ENCODE data around the gene UBE2E2.

UBE2E2 gene

DNA sequence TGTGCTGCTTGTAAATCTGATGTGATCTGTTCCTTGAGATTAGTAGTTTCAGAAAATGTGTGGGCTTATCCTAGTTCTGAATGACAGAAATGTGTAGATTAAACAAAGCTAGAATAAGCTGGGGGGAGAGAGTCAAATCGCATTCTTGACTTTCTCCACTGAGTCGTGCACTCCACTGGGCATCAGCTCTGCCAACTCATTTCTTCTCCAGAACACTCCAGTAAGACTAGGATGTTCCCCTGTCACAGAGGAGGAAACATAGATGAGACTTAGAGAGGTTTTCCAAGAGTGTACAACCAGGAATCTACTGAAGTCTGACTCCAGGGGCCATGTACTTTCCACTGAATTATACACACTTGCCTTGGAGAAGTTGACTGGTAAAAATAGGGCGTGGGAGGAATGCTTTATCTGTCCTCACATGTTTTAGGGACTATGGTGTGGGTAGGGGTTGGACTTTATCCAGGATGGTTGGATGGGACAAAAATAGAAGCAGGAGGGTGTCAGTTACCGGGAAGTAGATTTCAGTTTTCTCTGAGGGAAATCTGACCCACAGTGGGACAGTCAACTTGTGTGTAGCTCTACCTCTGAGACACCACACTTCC lies 298.2 kb downstream of the UBE2E2 start:
- H3K4ac ChIP-seq (ENCODE audit: low read length), result no peak overlapping the region
- no peaks in the 10 kb centered on the region for H3K79me1 ChIP-seq (ENCODE audit: low read depth, low read length)
- H3K4me2 ChIP-seq (ENCODE audit: insufficient read depth, low read length, poor library complexity, severe bottlenecking), result no peak overlapping the region
- no peak overlapping the region for H2AFZ ChIP-seq (ENCODE audit: low read length)
- no peak overlapping the region for H2AK5ac ChIP-seq (ENCODE audit: low read depth, low read length)
- no peaks in the 10 kb centered on the region for H3K27me3 ChIP-seq (ENCODE audit: control insufficient read depth in 3 of 3, insufficient read depth in 3 of 3, low read depth in 1 of 3, low read length in 3 of 3)
- H3K18ac ChIP-seq (ENCODE audit: low read length), result no peak overlapping the region
- H3K9me3 ChIP-seq (replicated peaks in 1 of 2; ENCODE audit: control insufficient read depth in 2 of 2, insufficient read depth in 1 of 2, low read depth in 1 of 2, low read length in 2 of 2), result no peaks in the 10 kb centered on the region
- no peak overlapping the region for H2BK120ac ChIP-seq (ENCODE audit: low read depth, low read length)
- H3K36me3 ChIP-seq (replicated peaks in 1 of 2; ENCODE audit: control insufficient read depth in 2 of 2, insufficient read depth in 2 of 2, low read length in 2 of 2), result no peaks in the 10 kb centered on the region
- H2BK12ac ChIP-seq (ENCODE audit: low read length), result no peak overlapping the region
- no peak overlapping the region for H2BK5ac ChIP-seq (ENCODE audit: low read length)
- H3K4me3 ChIP-seq (ENCODE audit: low read length in 2 of 2), result no peak overlapping the region
- no peak for DNase-seq (ENCODE audit: low spot score)
- H4K91ac ChIP-seq (ENCODE audit: low read depth, low read length, poor library complexity), result no peak overlapping the region
- no peak overlapping the region for H3K23ac ChIP-seq (ENCODE audit: low read depth, low read length, poor library complexity)
- no peak overlapping the region for H3K27ac ChIP-seq (replicated peaks; ENCODE audit: low read length)
- no CpG with 5 or more reads among the region's 4 CpGs for WGBS, 2 donors (ENCODE audit: extremely low coverage in 2 of 2, insufficient read length in 2 of 2, insufficient replicate concordance in 1 of 2)
- no peak overlapping the region for H2BK15ac ChIP-seq (ENCODE audit: low read length)
- no peak overlapping the region for H3K9ac ChIP-seq (ENCODE audit: low read depth, low read length, poor library complexity)
- H4K8ac ChIP-seq (ENCODE audit: low read depth, low read length), result no peak overlapping the region
- peak overlapping the region; percentile 63 for H3K14ac ChIP-seq (ENCODE audit: low read length)
- H3K4me1 ChIP-seq (ENCODE audit: control insufficient read depth in 2 of 2, insufficient read depth in 1 of 2, low read depth in 1 of 2, low read length in 2 of 2), result no peaks in the 10 kb centered on the region

DNA sequence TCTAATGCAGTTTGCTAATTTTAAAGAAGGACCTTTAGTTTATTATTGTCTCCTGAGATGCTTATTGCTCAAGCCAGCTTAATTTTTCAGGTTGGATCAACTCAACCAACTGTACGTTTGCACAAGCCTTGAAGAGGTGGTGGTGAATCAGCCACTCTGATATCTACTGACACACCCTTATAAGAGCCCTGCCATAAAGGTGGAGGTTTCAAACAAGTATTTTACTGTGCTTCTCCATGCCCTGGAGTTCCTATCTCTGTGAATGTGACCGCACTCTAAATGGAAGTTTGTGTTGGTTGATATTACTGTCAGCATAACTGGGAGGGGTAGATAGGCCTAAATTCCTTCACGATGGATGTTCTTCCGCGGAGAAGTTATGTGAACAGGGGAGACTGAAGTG lies 305.3 kb downstream of the UBE2E2 start:
- no peak overlapping the region for H3K27ac ChIP-seq (replicated peaks; ENCODE audit: low read length)
- no peak overlapping the region for H3K14ac ChIP-seq (ENCODE audit: low read length)
- H3K36me3 ChIP-seq (replicated peaks in 1 of 2; ENCODE audit: control insufficient read depth in 2 of 2, insufficient read depth in 2 of 2, low read length in 2 of 2), result no peaks in the 10 kb centered on the region
- H2BK12ac ChIP-seq (ENCODE audit: low read length), result no peak overlapping the region
- H2BK15ac ChIP-seq (ENCODE audit: low read length), result no peak overlapping the region
- no peak overlapping the region for H2AK5ac ChIP-seq (ENCODE audit: low read depth, low read length)
- no peak overlapping the region for H3K4ac ChIP-seq (ENCODE audit: low read length)
- H4K91ac ChIP-seq (ENCODE audit: low read depth, low read length, poor library complexity), result no peak overlapping the region
- no peak overlapping the region for H2AFZ ChIP-seq (ENCODE audit: low read length)
- H3K4me1 ChIP-seq (ENCODE audit: control insufficient read depth in 2 of 2, insufficient read depth in 1 of 2, low read depth in 1 of 2, low read length in 2 of 2), result no peaks in the 10 kb centered on the region
- no peak overlapping the region for H3K4me2 ChIP-seq (ENCODE audit: insufficient read depth, low read length, poor library complexity, severe bottlenecking)
- no peak for DNase-seq (ENCODE audit: low spot score)
- H3K79me1 ChIP-seq (ENCODE audit: low read depth, low read length), result no peaks in the 10 kb centered on the region
- WGBS, 2 donors (ENCODE audit: extremely low coverage in 2 of 2, insufficient read length in 2 of 2, insufficient replicate concordance in 1 of 2), result no CpG with 5 or more reads among the region's 5 CpGs
- H4K8ac ChIP-seq (ENCODE audit: low read depth, low read length), result no peak overlapping the region
- no peaks in the 10 kb centered on the region for H3K9me3 ChIP-seq (replicated peaks in 1 of 2; ENCODE audit: control insufficient read depth in 2 of 2, insufficient read depth in 1 of 2, low read depth in 1 of 2, low read length in 2 of 2)
- H3K27me3 ChIP-seq (ENCODE audit: control insufficient read depth in 3 of 3, insufficient read depth in 3 of 3, low read depth in 1 of 3, low read length in 3 of 3), result no peaks in the 10 kb centered on the region
- no peak overlapping the region for H2BK5ac ChIP-seq (ENCODE audit: low read length)
- H3K9ac ChIP-seq (ENCODE audit: low read depth, low read length, poor library complexity), result no peak overlapping the region
- no peak overlapping the region for H3K23ac ChIP-seq (ENCODE audit: low read depth, low read length, poor library complexity)
- no peak overlapping the region for H3K4me3 ChIP-seq (ENCODE audit: low read length in 2 of 2)
- no peak overlapping the region for H2BK120ac ChIP-seq (ENCODE audit: low read depth, low read length)
- H3K18ac ChIP-seq (ENCODE audit: low read length), result no peak overlapping the region

DNA sequence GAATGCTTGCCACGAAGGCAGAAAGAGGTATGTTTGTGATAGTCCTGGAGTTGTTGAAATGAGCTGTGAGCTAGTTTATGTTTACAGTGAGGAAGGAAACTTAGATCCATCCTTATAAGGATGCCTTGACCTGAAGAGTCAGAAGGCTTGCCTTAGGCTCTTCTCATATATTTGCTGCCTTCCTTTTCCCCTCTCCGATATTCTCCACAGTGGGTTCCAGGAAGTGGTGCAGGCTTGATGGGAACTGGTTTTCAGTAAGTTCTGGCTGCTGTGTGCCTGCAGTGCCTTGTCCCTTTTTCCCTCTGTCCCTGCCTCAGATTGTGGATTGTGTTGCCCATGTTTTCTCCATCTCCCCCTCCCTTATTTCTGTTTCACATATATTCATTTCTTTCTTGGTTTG lies 315.3 kb downstream of the UBE2E2 start:
- H2BK15ac ChIP-seq (ENCODE audit: low read length), result no peak overlapping the region
- no peak for DNase-seq (ENCODE audit: low spot score)
- H4K8ac ChIP-seq (ENCODE audit: low read depth, low read length), result no peak overlapping the region
- H3K18ac ChIP-seq (ENCODE audit: low read length), result no peak overlapping the region
- H3K4me2 ChIP-seq (ENCODE audit: insufficient read depth, low read length, poor library complexity, severe bottlenecking), result no peak overlapping the region
- H3K79me1 ChIP-seq (ENCODE audit: low read depth, low read length), result no peaks in the 10 kb centered on the region
- no peak overlapping the region for H4K91ac ChIP-seq (ENCODE audit: low read depth, low read length, poor library complexity)
- no CpG with 5 or more reads among the region's 2 CpGs for WGBS, 2 donors (ENCODE audit: extremely low coverage in 2 of 2, insufficient read length in 2 of 2, insufficient replicate concordance in 1 of 2)
- H3K4me1 ChIP-seq (ENCODE audit: control insufficient read depth in 2 of 2, insufficient read depth in 1 of 2, low read depth in 1 of 2, low read length in 2 of 2), result peaks cover 3 to 4% of the 10 kb centered on the region in 2 donors
- no peak overlapping the region for H3K27ac ChIP-seq (replicated peaks; ENCODE audit: low read length)
- no peaks in the 10 kb centered on the region for H3K27me3 ChIP-seq (ENCODE audit: control insufficient read depth in 3 of 3, insufficient read depth in 3 of 3, low read depth in 1 of 3, low read length in 3 of 3)
- H2AFZ ChIP-seq (ENCODE audit: low read length), result no peak overlapping the region
- no peaks in the 10 kb centered on the region for H3K9me3 ChIP-seq (replicated peaks in 1 of 2; ENCODE audit: control insufficient read depth in 2 of 2, insufficient read depth in 1 of 2, low read depth in 1 of 2, low read length in 2 of 2)
- no peak overlapping the region for H3K14ac ChIP-seq (ENCODE audit: low read length)
- no peaks in the 10 kb centered on the region for H3K36me3 ChIP-seq (replicated peaks in 1 of 2; ENCODE audit: control insufficient read depth in 2 of 2, insufficient read depth in 2 of 2, low read length in 2 of 2)
- H3K4me3 ChIP-seq (ENCODE audit: low read length in 2 of 2), result no peak overlapping the region
- H2BK120ac ChIP-seq (ENCODE audit: low read depth, low read length), result no peak overlapping the region
- H3K4ac ChIP-seq (ENCODE audit: low read length), result no peak overlapping the region
- no peak overlapping the region for H2BK12ac ChIP-seq (ENCODE audit: low read length)
- no peak overlapping the region for H2BK5ac ChIP-seq (ENCODE audit: low read length)
- no peak overlapping the region for H3K9ac ChIP-seq (ENCODE audit: low read depth, low read length, poor library complexity)
- no peak overlapping the region for H3K23ac ChIP-seq (ENCODE audit: low read depth, low read length, poor library complexity)
- no peak overlapping the region for H2AK5ac ChIP-seq (ENCODE audit: low read depth, low read length)

- H3K27me3 ChIP-seq (ENCODE audit: control insufficient read depth in 3 of 3, insufficient read depth in 3 of 3, low read depth in 1 of 3, low read length in 3 of 3), result no peaks in the 10 kb centered on the region
- H3K23ac ChIP-seq (ENCODE audit: low read depth, low read length, poor library complexity), result no peak overlapping the region
- H2AK5ac ChIP-seq (ENCODE audit: low read depth, low read length), result no peak overlapping the region
- no peak overlapping the region for H2BK120ac ChIP-seq (ENCODE audit: low read depth, low read length)
- no peak overlapping the region for H2BK15ac ChIP-seq (ENCODE audit: low read length)
- WGBS, 2 donors (ENCODE audit: extremely low coverage in 2 of 2, insufficient read length in 2 of 2, insufficient replicate concordance in 1 of 2), result no CpG with 5 or more reads among the region's 4 CpGs
- no peak overlapping the region for H3K27ac ChIP-seq (replicated peaks; ENCODE audit: low read length)
- no peak overlapping the region for H2AFZ ChIP-seq (ENCODE audit: low read length)
- no peaks in the 10 kb centered on the region for H3K9me3 ChIP-seq (replicated peaks in 1 of 2; ENCODE audit: control insufficient read depth in 2 of 2, insufficient read depth in 1 of 2, low read depth in 1 of 2, low read length in 2 of 2)
- H3K18ac ChIP-seq (ENCODE audit: low read length), result no peak overlapping the region
- H3K36me3 ChIP-seq (replicated peaks in 1 of 2; ENCODE audit: control insufficient read depth in 2 of 2, insufficient read depth in 2 of 2, low read length in 2 of 2), result no peaks in the 10 kb centered on the region
- no peak overlapping the region for H3K4me3 ChIP-seq (ENCODE audit: low read length in 2 of 2)
- no peak for DNase-seq (ENCODE audit: low spot score)
- H3K14ac ChIP-seq (ENCODE audit: low read length), result no peak overlapping the region
- no peak overlapping the region for H4K91ac ChIP-seq (ENCODE audit: low read depth, low read length, poor library complexity)
- H3K9ac ChIP-seq (ENCODE audit: low read depth, low read length, poor library complexity), result no peak overlapping the region
- no peak overlapping the region for H2BK5ac ChIP-seq (ENCODE audit: low read length)
- no peaks in the 10 kb centered on the region for H3K79me1 ChIP-seq (ENCODE audit: low read depth, low read length)
- no peak overlapping the region for H2BK12ac ChIP-seq (ENCODE audit: low read length)
- no peak overlapping the region for H3K4me2 ChIP-seq (ENCODE audit: insufficient read depth, low read length, poor library complexity, severe bottlenecking)
- peaks cover 2 to 3% of the 10 kb centered on the region in 2 donors for H3K4me1 ChIP-seq (ENCODE audit: control insufficient read depth in 2 of 2, insufficient read depth in 1 of 2, low read depth in 1 of 2, low read length in 2 of 2)
- H3K4ac ChIP-seq (ENCODE audit: low read length), result no peak overlapping the region
- H4K8ac ChIP-seq (ENCODE audit: low read depth, low read length), result no peak overlapping the region
Observed at GRCh38 chr3:23519314-23520208, 316.4 kb downstream of the UBE2E2 start.
